COR-L47 (cell line): ENCODE results near the gene RPS6KB1.
"Not testable (repeated sequence)": the region's sequence is repeated elsewhere in the genome, so short reads cannot be mapped to it uniquely, and the experiment has no call there.

Source experiments
- DNase-seq: peaks from one replicate; lab custom pipeline; 2025; lab: John Stamatoyannopoulos, UW

Gene RPS6KB1

GRCh38 chr17:59872351-59872750 lies 20.6 kb upstream of the RPS6KB1 start:
- DNase-seq: no peak

GRCh38 chr17:59873414-59873813 lies 19.5 kb upstream of the RPS6KB1 start:
- DNase-seq: not testable (repeated sequence)

- DNase-seq: no peak
Observed at GRCh38 chr17:59874376-59874775, 18.5 kb upstream of the RPS6KB1 start.

GRCh38 chr17:59876107-59876506 lies 16.8 kb upstream of the RPS6KB1 start:
- DNase-seq: no peak

- no peak for DNase-seq
Observed at GRCh38 chr17:59877965-59878364, 15.0 kb upstream of the RPS6KB1 start.

GRCh38 chr17:59878624-59879023 lies 14.3 kb upstream of the RPS6KB1 start:
- no peak for DNase-seq

- no peak for DNase-seq
Observed at GRCh38 chr17:59884861-59885260, 8.1 kb upstream of the RPS6KB1 start.

- DNase-seq: no peak
Observed at GRCh38 chr17:59888145-59888750, 4.7 kb upstream of the RPS6KB1 start.

GRCh38 chr17:59890720-59891119 lies 2.2 kb upstream of the RPS6KB1 start:
- no peak for DNase-seq

GRCh38 chr17:59892251-59892923 lies 534 bp upstream of the RPS6KB1 start:
- no peak for DNase-seq

GRCh38 chr17:59893676-59894100 lies 767 bp downstream of the RPS6KB1 start:
- DNase-seq: no peak

GRCh38 chr17:59897090-59897489 lies 4.2 kb downstream of the RPS6KB1 start:
- no peak for DNase-seq

GRCh38 chr17:59899099-59899498 lies 6.2 kb downstream of the RPS6KB1 start:
- no peak for DNase-seq

- no peak for DNase-seq
Observed at GRCh38 chr17:59901604-59902003, 8.7 kb downstream of the RPS6KB1 start.

GRCh38 chr17:59903455-59903854 lies 10.5 kb downstream of the RPS6KB1 start:
- DNase-seq: no peak

GRCh38 chr17:59907467-59907866 lies 14.5 kb downstream of the RPS6KB1 start:
- no peak for DNase-seq

- DNase-seq: peak; percentile 12
Observed at GRCh38 chr17:59914274-59914854, 21.4 kb downstream of the RPS6KB1 start.

- DNase-seq: no peak
Observed at GRCh38 chr17:59916446-59916845, 23.5 kb downstream of the RPS6KB1 start.

- DNase-seq: not testable (repeated sequence)
Observed at GRCh38 chr17:59920637-59921036, 27.7 kb downstream of the RPS6KB1 start.

- DNase-seq: not testable (repeated sequence)
Observed at GRCh38 chr17:59930121-59930520, 37.2 kb downstream of the RPS6KB1 start.

GRCh38 chr17:59930768-59931167 lies 37.8 kb downstream of the RPS6KB1 start:
- not testable (repeated sequence) for DNase-seq

- not testable (repeated sequence) for DNase-seq
Observed at GRCh38 chr17:59933317-59933716, 40.4 kb downstream of the RPS6KB1 start.

- not testable (repeated sequence) for DNase-seq
Observed at GRCh38 chr17:59940697-59941096, 47.8 kb downstream of the RPS6KB1 start.
